HG03108 (cell line): ENCODE results near the gene CRNKL1.

Experiments
- ATAC-seq: cut with Tn5 transposase; IDR thresholded peaks from one replicate; pipeline ENCODE4 v1.9.1; 2021; ENCODE audit warnings: moderate library complexity; ENCODE audit not compliant: unreplicated experiment

The CRNKL1 gene

DNA sequence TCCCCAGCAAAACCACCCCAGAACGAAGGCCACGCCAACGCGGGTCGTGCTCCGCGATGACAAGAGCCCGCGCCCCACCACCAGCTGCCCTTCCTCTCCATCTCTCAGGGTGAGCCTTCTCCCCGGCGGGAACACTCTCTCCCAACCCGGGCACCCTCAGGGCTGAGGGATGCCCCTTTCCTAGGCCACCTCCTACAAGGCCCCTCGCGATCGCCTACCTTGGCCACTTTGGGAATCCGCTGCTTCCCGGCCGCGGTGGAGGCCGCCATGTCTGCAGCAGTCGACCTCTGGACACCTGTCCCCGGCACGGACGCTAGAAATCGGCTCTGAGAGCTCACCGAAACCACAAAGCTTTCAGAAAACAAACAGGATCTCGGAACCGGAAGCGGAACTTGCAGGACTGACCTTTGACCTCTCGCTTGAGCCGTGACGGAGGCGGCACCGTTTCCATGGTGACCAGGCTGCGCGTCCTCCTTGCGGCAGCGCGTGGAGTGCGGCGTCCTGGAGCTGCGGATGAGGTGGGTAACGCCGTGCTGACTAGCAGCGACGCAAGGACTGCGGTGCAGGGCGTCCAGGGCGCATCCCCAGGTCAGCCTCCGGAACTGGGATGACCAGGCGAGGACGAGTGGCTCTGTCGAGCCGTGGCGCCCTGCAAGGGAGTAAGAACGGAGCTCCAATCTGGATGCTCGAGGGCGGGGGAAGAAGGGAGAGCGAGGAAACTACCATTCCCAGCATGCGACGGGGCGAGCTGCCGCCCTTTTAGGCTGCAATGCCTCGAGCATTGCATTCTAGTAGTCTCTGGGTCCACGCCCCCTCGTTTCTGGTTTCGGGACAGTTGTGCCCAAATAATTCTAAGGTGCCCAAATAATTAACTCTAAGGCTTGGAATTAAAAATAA is at the start of gene CRNKL1, which contains the start of gene CFAP61:
CRNKL1 (minus strand) TSS at position 393 of the 897 bp plus-strand sequence; CDS start at position 269, 124 bp downstream.
CFAP61 (plus strand) TSS at position 459 of the 897 bp plus-strand sequence. CDS start 4,122 bp downstream, outside the sequence.
- peak; percentile 91 for ATAC-seq

DNA sequence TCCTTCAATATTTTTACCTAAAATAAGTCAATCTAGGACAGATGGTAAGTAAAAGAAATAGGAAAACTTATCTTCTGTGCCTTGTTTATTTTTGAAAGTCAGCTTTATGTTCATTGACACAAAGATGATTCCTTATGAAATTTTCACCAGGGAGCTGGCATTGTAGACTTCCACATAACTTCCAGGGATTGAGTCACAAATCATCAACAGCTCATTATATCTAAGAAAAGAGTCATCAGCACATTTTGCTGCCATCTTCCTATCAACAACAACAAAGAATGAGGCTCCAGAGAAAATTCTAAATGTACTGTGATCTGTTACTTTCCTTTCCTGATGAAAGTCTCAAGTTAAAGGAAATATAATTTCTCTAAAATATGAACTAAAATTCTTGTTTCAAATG is 48.6 kb upstream of the CRNKL1 start:
- no peak for ATAC-seq

DNA sequence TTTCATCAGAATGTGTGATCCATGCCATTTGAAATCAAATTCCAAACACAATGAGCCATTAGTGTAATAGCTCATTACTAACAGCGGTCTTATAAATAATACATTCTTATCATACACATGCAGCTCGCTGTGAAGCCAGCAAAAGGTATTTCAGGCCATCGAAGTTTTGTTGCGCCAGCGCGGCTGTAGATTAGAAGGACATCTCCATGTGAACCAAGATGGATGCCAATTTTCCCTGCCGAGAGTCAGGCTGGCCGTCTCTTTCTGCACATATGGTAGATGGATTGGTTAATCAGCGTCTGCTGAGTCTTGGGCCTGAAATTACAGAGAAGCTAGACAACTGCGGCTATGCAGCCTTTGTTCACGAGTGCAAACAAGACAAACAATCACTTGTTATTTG is 44.2 kb upstream of the CRNKL1 start:
- no peak for ATAC-seq

DNA sequence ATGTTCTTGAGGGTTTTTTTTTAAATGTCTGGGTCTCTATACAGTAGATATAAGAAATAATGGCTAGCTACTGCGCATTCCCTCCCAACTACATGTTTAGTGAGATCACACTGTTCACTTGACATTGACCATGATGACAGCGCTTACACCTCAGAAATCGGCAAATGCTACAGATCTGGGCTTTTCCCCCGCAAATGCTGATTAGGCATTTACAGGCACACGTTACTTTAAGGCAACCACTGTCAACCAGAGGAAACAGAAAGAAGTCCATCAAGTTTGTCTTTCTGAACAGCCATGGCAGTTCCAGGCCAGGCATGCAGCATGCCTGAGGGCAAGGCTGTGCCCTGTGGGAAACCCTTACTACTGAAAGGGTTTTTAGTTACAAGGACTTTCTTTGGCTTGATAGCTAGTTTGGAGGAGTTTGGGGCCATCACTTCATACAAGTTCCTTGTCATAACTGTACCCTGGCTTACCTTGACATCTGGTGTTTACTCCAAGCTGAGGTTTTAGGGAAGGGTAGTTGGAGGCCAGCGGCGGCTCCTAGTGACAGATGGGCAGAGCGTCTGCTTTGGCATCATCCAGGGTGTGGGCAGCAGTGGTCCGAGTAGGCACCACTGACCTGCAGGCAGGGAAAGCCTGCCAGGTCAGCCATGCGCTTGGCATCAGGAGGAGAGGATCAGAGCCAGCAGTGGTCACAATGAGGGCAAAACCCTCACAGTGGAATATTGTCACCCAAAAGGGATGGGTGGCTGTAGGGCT is 43.0 kb upstream of the CRNKL1 start:
- ATAC-seq = no peak

DNA sequence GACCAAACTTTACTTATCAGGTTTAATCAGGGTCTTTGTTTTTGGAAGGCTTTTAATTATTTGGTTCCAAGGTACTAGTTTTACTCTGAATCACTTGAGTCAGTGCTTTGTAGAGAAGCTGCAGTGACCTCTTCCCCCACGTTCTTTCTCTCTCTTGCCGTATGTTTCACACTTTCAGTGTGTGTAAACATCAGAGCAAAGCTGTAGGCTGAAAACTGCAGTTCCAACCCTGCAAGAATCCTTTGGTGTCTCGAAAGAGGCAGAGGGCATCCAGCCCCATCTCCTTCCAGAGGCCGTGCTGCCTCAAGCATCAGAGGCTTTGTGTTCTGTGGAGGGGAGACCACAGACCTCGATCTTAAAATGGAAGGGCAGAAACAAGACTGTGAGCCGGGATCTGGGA is 42.1 kb upstream of the CRNKL1 start:
- no peak for ATAC-seq

DNA sequence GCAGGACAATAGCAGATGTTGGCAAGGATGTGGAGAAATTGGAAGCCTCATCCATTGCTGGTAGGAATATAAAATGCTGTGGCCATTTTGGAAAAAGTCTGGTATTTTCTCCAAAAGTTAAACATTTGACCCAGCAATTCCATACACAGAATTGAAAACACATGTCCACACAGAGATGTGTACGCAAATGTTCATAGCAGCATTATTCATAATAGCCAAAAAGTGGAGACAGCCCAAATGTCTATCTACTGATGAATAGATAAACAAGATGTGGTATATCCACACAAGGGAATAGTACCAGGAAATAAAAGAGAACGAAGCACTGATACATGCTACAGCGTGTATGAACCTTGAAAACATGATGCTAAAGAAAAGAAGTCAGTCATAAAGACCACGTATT is 40.6 kb upstream of the CRNKL1 start:
- no peak for ATAC-seq

DNA sequence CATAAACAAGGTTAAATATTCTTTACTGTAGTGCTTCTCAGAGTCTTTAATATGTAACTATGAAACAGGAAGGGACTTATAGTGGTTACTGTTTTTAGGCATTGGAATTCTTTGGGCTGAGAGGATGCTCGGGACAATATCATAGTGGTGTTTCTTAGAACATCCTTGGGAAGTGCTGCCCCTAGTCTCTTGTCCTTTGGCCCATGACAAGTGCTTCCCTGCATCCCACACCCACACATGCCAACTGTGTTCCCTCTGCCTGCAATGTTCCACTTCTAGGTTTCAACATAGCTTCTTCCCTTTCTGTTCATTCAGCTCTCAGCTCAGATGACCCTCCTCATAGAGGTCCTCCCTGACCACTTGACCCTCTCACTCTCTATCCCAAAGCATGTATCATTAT is 37.7 kb upstream of the CRNKL1 start:
- ATAC-seq = no peak

DNA sequence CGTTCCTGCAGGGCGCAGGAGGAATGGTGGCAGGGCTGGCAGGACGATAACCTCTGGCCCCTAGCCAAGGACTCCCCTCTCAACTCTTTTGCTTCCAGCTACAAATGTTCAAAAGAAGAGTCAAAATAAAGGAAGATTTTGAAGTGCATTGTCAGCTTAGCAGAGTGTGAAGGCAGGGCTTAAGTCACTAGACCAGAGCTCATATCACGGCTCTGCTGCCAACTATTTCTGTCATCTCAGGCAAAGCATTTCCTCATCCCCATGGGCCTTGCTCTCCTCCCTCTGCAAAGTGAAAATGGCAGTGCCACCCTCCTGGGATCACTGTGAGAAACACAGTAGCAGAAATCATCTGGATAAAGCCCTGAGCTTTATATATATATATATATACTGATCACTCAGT is 36.8 kb upstream of the CRNKL1 start:
- ATAC-seq = no peak

DNA sequence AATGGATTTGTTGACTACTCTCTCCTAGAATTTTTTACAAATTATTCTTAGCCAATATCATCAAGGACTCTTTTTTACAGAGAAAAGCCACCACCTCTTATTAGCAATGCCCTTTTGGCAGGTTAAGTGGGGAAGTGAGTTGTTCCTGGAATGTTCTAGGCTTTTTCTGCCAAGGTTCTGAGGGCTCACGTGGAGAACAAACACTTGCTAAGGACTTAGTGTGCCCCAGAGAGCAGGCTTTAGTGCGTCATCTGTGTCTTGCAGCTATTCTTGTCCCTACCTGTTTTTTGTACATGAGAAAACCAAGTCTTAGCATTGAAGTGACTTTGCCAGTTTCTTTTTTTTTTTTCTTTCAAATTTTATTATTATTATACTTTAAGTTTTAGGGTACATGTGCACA is 33.5 kb upstream of the CRNKL1 start:
- no peak for ATAC-seq

DNA sequence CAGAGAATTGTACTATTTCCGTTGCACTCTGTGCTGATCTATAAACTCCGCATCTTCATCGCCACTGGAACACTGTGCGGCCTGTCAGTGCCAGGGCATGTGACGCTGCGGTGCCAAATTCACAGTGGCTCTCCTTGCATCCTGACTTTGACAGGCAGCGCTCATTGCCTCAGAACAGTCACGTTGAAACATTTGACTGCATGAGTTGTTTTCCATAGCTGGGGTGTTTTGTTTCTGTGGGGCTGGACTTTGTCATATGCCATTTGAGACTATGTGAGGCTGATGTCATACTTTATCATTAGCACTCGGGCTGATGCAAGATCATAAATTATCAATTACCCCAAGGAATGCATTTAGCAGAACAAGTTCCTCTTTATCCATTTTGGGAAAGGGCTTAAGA is 32.8 kb upstream of the CRNKL1 start:
- no peak for ATAC-seq

DNA sequence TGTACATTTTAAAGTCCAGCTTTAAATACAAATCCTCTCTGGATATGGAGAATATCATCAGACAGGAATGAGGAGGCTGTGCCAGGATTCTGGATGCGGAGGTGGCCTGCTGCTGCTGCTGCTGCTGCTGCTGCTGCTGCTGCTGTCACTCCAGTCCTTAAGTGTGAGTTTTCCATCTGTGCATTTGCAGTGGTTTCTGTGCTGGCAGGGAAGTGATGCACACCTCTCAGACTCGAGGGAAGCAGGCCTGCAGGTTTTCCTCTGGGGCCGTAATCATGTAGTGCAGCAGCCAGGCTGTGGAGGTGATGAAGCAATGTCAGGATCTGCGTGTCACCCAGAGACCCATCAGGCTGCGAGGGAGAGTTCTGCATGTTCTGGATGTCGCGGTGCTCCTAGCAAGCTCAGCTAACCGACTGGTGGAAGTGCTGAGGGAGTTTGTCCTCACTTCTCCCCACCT is 32.1 kb upstream of the CRNKL1 start:
- ATAC-seq = no peak

DNA sequence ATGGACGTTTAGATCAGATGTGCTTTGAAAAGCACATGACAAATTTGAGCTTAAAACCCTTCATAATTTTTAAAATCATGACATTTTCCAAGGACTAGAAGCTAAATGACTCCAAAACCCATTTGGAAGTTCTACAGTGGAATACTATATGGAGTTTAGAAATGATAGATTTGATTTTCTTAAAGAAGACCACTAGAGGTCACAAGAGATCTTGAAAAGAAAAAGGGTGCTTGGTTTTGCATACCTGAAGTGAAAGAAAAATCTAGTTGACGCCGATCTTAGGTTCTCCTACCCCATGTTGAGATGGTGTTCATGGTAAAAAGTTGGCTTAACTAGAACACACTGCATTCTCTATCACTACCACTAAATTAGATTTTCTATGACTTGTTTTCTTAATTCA is 31.5 kb upstream of the CRNKL1 start:
- peak; percentile 69 for ATAC-seq

DNA sequence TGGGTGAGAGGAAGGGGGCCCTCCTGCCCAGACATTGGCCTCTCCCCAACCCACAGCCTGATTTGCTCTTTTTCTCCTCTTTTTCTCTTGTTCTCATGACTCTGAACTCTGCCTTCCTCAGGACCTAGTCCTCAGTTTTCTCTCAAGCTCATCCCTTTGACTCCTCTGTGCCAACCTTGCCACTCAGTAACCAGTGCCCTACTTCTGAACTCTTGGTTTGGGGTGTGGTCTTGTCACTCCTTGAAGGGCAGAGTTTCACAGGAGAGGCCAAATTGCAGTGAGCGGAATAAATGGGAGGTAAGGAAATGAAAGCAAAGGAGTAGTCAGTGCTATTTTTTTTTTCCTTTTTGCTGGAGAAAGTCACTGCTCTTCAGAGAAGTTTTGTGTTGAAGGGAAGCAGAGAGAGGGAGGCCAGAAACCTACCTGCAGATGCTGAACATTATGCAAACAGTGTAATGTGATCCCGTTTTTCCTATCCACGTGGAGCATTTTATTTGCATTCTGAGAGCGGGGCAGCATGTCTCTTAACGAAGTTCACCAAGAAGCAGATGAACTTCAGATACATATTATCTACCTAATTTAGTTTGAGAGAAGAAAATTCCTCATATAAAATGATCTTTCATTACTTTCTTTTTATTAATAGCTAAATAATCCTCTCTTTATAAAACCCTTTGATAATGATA is 27.0 kb upstream of the CRNKL1 start:
- ATAC-seq = no peak

DNA sequence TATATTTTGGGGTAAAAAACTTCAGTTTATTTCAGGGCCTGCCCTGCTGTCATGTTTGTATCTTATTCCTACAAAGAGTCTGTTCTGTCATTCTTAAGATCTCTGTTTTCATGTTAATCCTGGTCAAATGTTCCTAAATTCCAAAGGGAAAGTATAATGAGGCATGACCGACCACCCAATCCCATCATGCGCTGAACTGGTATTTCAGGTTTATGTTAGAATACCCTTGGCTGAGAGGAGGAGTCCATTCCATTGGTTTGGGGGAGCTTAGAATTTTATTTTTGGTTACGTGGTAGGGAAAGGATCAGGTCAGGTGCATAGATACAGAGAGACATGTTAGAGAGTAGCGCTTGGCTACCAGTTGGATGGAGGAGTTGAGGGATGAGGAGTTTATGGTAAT is 25.8 kb upstream of the CRNKL1 start:
- ATAC-seq = no peak

DNA sequence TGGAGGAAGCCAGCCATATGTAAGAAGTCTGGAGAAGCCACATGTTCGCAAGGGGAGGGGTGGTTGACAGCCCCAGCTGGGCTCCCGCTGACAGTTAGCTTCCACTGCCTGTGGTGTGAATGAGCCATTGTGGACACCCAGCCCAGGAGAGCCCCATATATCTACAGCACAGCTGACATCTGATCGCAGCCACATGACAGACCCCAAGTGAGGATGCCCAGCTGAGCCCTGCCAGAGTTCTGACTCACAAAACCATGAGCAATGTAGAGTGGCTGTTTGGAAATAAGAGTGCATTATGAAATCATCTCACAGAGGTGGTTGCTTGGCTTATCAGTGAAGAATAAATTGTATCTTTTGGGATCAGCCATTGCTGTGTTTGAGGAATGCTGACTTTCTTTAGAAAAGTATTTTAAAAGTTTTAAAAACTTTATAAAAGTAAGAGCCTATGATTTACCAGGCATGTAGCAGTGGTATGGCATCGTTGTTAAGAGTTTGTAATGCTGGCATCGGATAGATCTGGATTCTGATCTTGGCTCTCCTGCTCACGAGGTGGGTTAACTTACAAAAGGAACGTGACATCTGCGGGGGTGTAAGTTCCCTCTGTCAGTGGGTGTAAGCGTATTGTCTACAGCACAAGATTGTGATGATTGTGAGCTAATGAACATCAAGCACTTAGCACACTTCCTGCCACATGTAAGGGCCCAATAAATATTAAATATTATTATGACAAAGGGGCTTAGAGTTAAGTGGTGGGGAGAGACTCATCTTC is 24.2 kb upstream of the CRNKL1 start:
- no peak for ATAC-seq

DNA sequence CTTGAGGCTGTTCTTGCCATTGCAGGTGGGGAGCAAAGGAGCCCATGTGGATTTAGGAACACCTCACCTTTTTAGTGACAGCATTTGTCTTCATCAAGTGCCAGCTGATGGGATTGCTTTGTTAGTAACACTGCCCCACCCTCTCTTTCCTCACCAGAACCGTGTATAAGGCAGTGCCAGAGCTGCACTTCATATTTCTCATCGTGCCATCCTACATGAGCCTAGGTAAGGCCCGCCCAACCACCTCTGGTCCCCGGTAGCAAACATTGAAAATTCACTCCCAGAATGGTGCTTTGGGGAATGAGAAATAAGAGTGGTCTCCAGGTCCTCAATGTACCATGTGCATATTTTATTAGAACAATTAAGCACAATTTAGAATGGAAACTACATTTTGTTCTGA is 22.8 kb upstream of the CRNKL1 start:
- ATAC-seq = no peak

DNA sequence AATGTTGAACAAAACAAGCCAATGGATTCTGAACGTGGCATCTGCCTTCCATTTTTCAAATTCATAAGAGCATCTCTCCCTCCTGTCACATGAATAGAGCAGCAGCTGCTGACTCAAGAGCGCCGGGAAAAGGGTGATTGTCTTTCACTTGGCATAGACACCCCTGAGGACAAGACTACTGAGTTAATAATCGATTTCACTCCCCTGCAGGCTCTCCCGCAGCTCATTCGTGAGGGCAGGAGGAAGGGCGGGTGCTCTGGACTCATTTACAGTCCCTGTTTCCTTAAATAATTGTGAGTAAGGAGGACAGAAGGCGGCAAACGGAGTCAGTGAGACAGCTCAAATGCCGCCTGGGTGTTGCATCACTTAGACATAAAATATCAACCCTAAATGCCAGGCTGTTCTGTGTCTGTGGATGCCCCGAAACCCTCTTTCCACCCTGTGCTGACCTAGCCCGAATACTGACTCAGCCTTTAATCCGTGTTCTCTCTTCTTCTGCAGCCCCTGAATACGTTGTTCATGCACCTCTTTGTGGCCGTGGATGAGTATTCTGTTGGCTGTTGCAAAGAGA is 21.6 kb upstream of the CRNKL1 start:
- no peak for ATAC-seq

DNA sequence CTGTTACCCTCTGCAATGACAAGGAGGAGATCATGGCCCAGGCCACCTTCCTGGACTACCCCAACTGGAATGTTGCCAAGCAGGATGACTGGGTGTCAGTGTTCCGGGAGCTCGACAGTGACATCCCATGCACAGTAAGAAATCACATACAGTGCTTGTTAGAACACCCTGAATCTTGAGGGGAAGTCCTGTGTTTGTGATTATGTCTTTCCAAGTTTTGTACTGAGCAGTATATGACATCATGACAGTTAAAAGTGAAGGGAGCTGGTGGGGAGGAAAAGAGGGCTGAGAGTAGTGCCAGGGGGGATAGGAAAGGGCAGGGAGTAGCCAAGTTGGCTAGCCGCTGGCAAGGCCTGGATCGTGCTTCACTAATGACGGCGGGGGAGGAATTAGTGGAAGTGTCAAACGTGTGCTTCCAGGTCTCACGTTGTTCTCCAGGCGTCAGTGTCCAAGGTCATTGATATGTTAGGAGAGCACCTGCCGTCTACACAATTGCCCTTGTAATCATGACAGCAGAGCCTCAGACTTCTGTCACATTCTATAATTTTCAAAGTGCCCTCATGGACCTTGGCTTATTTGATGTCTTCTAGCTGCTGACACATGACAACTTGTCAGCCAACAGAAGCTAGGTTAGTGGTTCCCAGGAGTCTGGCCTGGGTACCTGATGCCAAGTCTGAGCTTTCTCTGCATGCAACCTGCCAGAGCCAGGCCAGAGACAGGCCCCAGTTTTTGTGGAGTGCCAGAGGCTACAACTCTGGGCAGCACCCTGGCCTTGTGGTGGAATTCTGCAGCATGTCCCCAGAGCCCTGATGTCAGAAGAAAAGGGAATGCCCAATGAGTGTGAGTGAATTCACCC is 18.8 kb upstream of the CRNKL1 start:
- ATAC-seq = no peak

DNA sequence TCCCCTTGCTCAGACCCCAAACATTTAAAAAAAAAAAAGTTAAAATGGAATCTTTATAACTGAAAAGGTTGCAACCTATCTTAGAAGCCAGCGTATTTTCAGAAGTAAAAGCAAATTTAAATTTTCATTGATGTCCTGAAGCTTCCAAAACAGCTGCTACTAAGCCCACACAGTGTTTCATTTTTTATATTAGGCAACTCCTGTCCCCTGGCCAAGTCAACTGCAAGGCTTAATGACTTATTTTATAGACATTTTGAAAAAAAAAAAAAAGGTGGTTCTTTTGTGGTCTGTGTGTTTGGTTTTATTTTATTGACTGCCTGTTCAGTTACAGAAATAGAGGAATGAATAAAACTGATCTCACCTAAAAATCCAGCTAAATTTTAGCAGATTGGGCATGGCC is 13.1 kb upstream of the CRNKL1 start:
- no peak for ATAC-seq
